Subcutaneous abdominal adipose tissue (tissue), 5 donors: ENCODE data around the gene HOXD3.
A peak's percentile ranks its signal among the peaks of the same experiment; 100 is the strongest.

Source experiments
- H3K27ac ChIP-seq: one replicate; pipeline ENCODE4 v1.7.0; 2013; ENCODE audit warnings: low read depth, mild to moderate bottlenecking, inconsistent platforms, low read length, moderate library complexity
- H3K27me3 ChIP-seq, 5 donors: one replicate each; pipeline ENCODE4 v1.7.0; 2013; ENCODE audit warnings: low read length in 5 of 5, inconsistent platforms in 1 of 5; ENCODE audit not compliant: control insufficient read depth in 5 of 5, insufficient read depth in 4 of 5
- H3K36me3 ChIP-seq, 5 donors: one replicate each; pipeline ENCODE4 v1.7.0; 2013; ENCODE audit warnings: low read length in 5 of 5; ENCODE audit not compliant: control insufficient read depth in 5 of 5, insufficient read depth in 5 of 5
- H3K4me1 ChIP-seq, 5 donors: one replicate each; pipeline ENCODE4 v1.7.0; 2013; ENCODE audit warnings: low read length in 5 of 5, mild to moderate bottlenecking in 3 of 5, moderate library complexity in 1 of 5; ENCODE audit not compliant: control insufficient read depth in 5 of 5, insufficient read depth in 5 of 5
- H3K4me3 ChIP-seq, 5 donors: one replicate each; pipeline ENCODE4 v1.7.0; 2013; ENCODE audit warnings: low read length in 5 of 5, low read depth in 1 of 5
- H3K9ac ChIP-seq, 5 donors: one replicate each; pipeline ENCODE4 v1.7.0; 2013; ENCODE audit warnings: low read length in 5 of 5, mild to moderate bottlenecking in 4 of 5, moderate library complexity in 3 of 5
- H3K9me3 ChIP-seq, 5 donors: one replicate each; pipeline ENCODE4 v1.7.0; 2013; ENCODE audit warnings: low read length in 5 of 5; ENCODE audit not compliant: control insufficient read depth in 5 of 5
- donor health status: healthy.
- donor health status: healthy.
- donor health status: healthy.
- donor health status: healthy.
- donor health status: healthy.

The HOXD3 gene

GRCh38 chr2:176149939-176150583 is 7.0 kb upstream of the HOXD3 start:
- no peaks in the 10 kb centered on the region for H3K9me3 ChIP-seq
- no peaks in the 10 kb centered on the region for H3K4me1 ChIP-seq
- peaks cover 7 to 24% (median 18%) of the 10 kb centered on the region in 5 donors for H3K36me3 ChIP-seq
- peaks cover 0 to 19% (median 3%) of the 10 kb centered on the region in 5 donors for H3K27me3 ChIP-seq
- H3K4me3 ChIP-seq = no peak overlapping the region
- H3K27ac ChIP-seq = no peak overlapping the region
- H3K9ac ChIP-seq = no peak overlapping the region

DNA sequence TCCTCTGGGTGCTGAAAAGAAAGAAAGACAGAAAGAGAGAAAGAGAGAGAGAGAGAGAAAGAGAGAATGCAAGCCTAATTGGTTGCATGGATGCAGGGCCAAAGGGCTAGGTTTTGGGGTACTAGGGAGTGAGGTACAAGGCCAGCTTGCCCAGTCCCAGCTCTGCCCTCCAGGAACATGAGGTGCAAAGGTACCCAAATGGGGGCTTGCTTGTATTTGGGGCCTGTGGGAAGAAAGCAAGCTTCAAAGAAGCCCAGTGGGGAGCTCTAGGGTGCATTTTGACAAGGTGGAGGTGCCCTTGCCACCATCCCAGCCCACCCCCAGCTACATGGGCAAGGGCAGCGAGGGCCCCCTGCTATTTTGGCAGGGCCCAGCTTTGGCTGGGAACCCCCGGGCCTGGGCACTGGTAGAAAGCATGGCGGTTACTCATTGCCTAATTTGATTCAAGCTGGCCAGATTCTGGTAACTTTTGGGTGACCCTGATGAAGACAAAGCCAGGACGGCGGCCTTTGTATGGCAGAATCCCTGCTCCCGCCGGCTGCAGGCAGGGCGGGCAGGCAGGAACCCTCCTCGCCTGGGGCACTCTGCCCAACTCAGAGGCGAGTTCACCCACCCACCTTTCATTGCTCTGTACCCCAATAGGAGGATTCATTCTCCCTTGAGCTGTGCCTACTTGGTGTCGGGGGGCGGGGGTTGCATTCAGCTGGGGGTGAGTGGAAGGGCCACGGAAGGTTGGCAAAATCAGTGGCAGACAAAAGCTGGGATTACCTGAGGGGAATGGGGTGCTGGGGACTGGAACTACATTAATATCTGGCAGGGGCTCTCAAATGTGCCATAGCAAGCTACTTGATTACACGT is 6.3 kb upstream of the HOXD3 start:
- H3K27me3 ChIP-seq = peaks cover 0 to 25% (median 3%) of the 10 kb centered on the region in 5 donors
- no peak overlapping the region for H3K27ac ChIP-seq
- H3K36me3 ChIP-seq = peaks cover 7 to 27% (median 22%) of the 10 kb centered on the region in 5 donors
- H3K9me3 ChIP-seq = no peaks in the 10 kb centered on the region
- H3K4me3 ChIP-seq = no peak overlapping the region
- no peak overlapping the region for H3K9ac ChIP-seq
- H3K4me1 ChIP-seq = no peaks in the 10 kb centered on the region

- Histone ChIP-seq H3K4me1 (peaks cover 0 to under 1% (median 0%) of the 10 kb centered on the region in 5 donors), H3K36me3 (peaks cover 7 to 27% (median 22%) of the 10 kb centered on the region in 5 donors), H3K4me3 (peak within 1 kb of the TSS in 1 of 5 donors; percentile 11), H3K9ac (no peak within 1 kb of the TSS), H3K27ac (no peak within 1 kb of the TSS), H3K9me3 (no peaks in the 10 kb centered on the region), H3K27me3 (peaks cover 0 to 25% (median 3%) of the 10 kb centered on the region in 5 donors)
Observed at GRCh38 chr2:176151442-176152287, 5.4 kb upstream of the HOXD3 start, which contains the start of gene HOXD4. TSS of gene HOXD4 (plus strand) at chr2:176151550. CDS start at chr2:176151634, 84 bp downstream.

DNA sequence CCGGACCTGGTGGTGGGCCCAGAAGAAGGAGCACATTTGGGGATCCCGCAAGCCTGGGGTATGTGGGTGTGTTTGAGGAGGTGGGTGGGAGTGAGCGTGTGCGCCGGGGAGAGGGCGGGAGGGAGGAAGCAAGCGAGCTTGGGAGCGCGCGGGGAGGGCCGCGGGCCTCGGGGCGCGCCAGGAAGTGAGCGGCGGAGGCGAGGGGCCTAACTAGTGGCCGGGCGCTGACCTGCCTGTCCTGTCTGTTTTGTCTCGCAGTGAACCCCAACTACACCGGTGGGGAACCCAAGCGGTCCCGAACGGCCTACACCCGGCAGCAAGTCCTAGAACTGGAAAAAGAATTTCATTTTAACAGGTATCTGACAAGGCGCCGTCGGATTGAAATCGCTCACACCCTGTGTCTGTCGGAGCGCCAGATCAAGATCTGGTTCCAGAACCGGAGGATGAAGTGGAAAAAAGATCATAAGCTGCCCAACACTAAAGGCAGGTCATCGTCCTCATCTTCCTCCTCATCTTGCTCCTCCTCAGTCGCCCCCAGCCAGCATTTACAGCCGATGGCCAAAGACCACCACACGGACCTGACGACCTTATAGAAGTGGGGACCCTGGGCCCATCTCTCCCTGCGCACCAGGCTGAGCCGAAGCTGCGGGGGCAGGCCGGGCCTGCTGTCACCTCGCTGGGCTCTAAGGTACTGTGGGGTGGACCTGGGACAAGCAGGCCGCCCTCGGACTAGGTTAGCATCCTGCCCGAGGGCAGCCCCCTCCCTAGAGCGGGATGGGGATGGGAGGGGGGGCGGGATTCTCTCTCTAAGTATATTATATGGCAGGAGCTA is 4.5 kb upstream of the HOXD3 start:
- Histone ChIP-seq H3K27ac (no peak overlapping the region), H3K9ac (no peak overlapping the region), H3K27me3 (peaks cover 0 to 25% (median 3%) of the 10 kb centered on the region in 5 donors), H3K4me1 (peaks cover 0 to 9% (median 2%) of the 10 kb centered on the region in 5 donors), H3K4me3 (no peak overlapping the region), H3K9me3 (no peaks in the 10 kb centered on the region), H3K36me3 (peaks cover 7 to 27% (median 22%) of the 10 kb centered on the region in 5 donors)

DNA sequence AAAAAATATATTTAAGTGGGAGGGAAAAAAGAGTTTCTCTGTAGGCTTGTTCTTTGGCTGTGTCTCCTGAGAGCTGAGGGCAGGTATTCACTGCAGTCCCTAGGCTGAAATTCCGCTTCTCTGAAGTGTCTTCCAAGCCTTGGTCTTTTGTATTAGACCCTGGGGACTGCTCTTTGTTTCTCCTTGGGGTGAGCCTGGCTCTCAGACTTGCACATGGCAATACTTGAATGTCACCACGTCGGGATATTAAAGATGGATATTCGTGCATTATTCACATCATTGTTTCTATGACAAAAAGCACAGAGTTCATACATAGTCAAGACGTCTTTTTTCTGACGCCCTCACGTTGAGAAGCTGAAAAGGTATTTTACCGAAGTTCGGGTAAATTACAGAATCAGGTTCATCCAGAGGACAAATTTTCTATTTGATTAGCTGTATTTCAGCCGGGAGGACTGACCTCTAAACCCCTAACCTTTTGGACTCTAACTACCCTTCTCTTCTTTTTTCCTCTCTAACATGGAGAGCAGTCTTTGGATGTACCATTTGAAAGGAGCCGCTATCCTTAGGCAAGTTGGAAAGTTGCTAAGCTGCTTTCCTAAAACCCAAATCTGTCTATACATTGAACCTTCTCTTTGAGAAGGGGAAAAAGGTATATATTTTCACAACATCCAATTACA is 2.4 kb upstream of the HOXD3 start:
- H3K9me3 ChIP-seq = no peaks in the 10 kb centered on the region
- H3K4me1 ChIP-seq = peaks cover 0 to 14% (median 6%) of the 10 kb centered on the region in 5 donors
- peaks cover 0 to 21% (median 0%) of the 10 kb centered on the region in 5 donors for H3K27me3 ChIP-seq
- H3K9ac ChIP-seq = no peak overlapping the region
- no peak overlapping the region for H3K4me3 ChIP-seq
- H3K27ac ChIP-seq = no peak overlapping the region
- peaks cover 7 to 27% (median 19%) of the 10 kb centered on the region in 5 donors for H3K36me3 ChIP-seq

DNA sequence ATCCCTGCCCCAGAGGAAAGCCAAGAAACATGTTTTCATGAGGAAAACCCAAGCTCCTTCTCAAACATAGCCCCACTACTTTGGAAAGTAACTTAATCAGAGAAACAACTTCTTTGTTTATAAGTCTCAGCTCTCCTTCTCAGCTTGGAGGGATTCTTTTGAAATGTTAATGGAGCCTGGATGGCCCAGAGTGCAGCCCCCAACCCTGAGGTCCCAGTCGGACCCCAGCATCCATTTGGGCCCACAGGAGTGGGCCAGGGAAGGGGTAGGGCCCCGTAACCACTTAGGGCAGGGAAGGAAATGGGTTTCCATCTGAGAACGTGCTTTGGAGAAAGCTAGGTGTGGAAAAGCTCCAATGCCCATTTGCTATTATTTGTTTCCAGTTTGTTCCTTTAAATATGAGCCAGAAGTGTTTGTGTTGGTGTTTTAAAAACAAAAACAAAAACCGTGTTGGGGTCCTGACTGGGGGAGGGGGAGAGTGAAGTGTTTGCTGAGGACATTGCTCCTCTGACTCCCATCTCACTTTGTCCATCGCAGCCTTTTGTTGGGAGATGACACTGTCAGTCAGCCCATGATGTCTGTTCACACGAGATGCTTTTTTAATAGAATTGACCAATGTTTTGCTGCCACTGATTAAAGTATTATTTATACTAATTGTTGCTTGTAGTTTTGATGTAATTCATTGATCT is 1.6 kb upstream of the HOXD3 start:
- Histone ChIP-seq H3K27ac (no peak overlapping the region), H3K4me3 (no peak overlapping the region), H3K9me3 (no peaks in the 10 kb centered on the region), H3K9ac (no peak overlapping the region), H3K4me1 (peaks cover 0 to 21% (median 14%) of the 10 kb centered on the region in 5 donors), H3K36me3 (peaks cover 7 to 23% (median 14%) of the 10 kb centered on the region in 5 donors), H3K27me3 (peaks cover 0 to 24% (median 3%) of the 10 kb centered on the region in 5 donors)

GRCh38 chr2:176156301-176156806 is 753 bp upstream of the HOXD3 start:
- Histone ChIP-seq H3K9ac (no peak overlapping the region), H3K27me3 (peaks cover 0 to 27% (median 3%) of the 10 kb centered on the region in 5 donors), H3K9me3 (no peaks in the 10 kb centered on the region), H3K36me3 (peaks cover 7 to 23% (median 12%) of the 10 kb centered on the region in 5 donors), H3K27ac (no peak overlapping the region), H3K4me3 (peak overlapping the region in 1 of 5 donors; percentile 48), H3K4me1 (peaks cover 0 to 21% (median 16%) of the 10 kb centered on the region in 5 donors)

- H3K27ac ChIP-seq = no peak overlapping the region
Observed at GRCh38 chr2:176157499-176158185, 535 bp downstream of the HOXD3 start.

More at GRCh38 chr2:176157499-176158185, 535 bp downstream of the HOXD3 start:
- Histone ChIP-seq H3K4me3 (peak overlapping the region in 4 of 5 donors; percentile 19 to 47 (median 42)), H3K9ac (no peak overlapping the region), H3K9me3 (no peaks in the 10 kb centered on the region), H3K27me3 (peaks cover 2 to 38% (median 3%) of the 10 kb centered on the region in 5 donors), H3K36me3 (peaks cover 5 to 20% (median 8%) of the 10 kb centered on the region in 5 donors), H3K4me1 (peaks cover 0 to 24% (median 21%) of the 10 kb centered on the region in 5 donors)
